Left lung (tissue), 10 donors: ENCODE results near the gene SLFN5. TPM values are rescaled to one million over a fixed set of nuclear protein-coding genes. Genes with fewer than 3 reads are reported as not detected.
A peak's percentile ranks its signal among the peaks of the same experiment; 100 is the strongest.

ENCODE experiments used
- ATAC-seq: fragments of 200-7000 bp; cut with Tn5 transposase; one replicate; pipeline ENCODE4 v1.9.1; 2020; ENCODE audit warnings: moderate library complexity
- DNase-seq, 4 donors: peaks; one replicate each; pipeline ENCODE4 v3.0.0-alpha.2; 2013 to 2020
- H3K27ac ChIP-seq, 2 donors: fragments of 200-600 bp; sonication (generic) in 1 of 2; one replicate each; pipeline versions ENCODE4 v1.5.0 to v1.8.0; 2020 to 2021
- H3K27me3 ChIP-seq, 2 donors: fragments of 200-600 bp; sonication (generic) in 1 of 2; one replicate each; pipeline versions ENCODE4 v1.5.0 to v1.8.0; 2020 to 2021
- H3K36me3 ChIP-seq, 2 donors: fragments of 200-600 bp; sonication (generic) in 1 of 2; one replicate each; pipeline versions ENCODE4 v1.5.0 to v1.8.0; 2020 to 2021
- H3K4me1 ChIP-seq, 2 donors: fragments of 200-600 bp; one replicate each; pipeline ENCODE4 v1.8.0; 2021
- H3K4me3 ChIP-seq, 2 donors: fragments of 200-600 bp; sonication (generic) in 1 of 2; one replicate each; pipeline versions ENCODE4 v1.5.0 to v1.8.0; 2020 to 2021; ENCODE audit warnings: mild to moderate bottlenecking in 1 of 2
- H3K9me3 ChIP-seq, 2 donors: fragments of 200-600 bp; sonication (generic) in 1 of 2; one replicate each; pipeline versions ENCODE4 v1.5.0 to v1.8.0; 2020 to 2021
- CTCF ChIP-seq, 2 donors: fragments of 200-600 bp; sonication (generic) in 1 of 2; IDR thresholded peaks; one replicate each; pipeline versions ENCODE4 v1.5.0 to v1.8.0; 2021; ENCODE audit warnings: antibody characterized with exemption in 2 of 2
- intact Hi-C, 2 donors: fragments of 100-400 bp; cut with DNase I; formaldehyde crosslinking; loops; one replicate each; pipeline versions ENCODE4 v1.11.2 to v1.14.2; 2022
- polyA plus RNA-seq, 6 donors: library from polyadenylated mRNA; unstranded; fragments of 120-200 nt; gene quantifications; one replicate each; pipeline ENCODE4 v1.2.1, GENCODE V29; 2013; ENCODE audit not compliant: insufficient read length in 6 of 6
- total RNA-seq, 2 donors: library from RNA; stranded (reverse); fragmentation: NEBNext Ultra II Directional; extraction: Animal tissue kit (Norgen Biotek cat#: 25700); gene quantifications; one replicate each; pipeline ENCODE4 v1.2.1, GENCODE V29; 2021
- donor health status: DM: no; HTN: yes; CAD: no.
- donor health status: DM: no; HTN: no; CAD: no.

The SLFN5 gene
- total and polyA plus RNA-seq, 8 donors = 20.8 to 67.5 (median 22.8) TPM

GRCh38 chr17:35244341-35245195, 1.7 kb downstream of the SLFN5 start:
- Histone ChIP-seq H3K4me1 (peaks cover 11 to 60% of the 10 kb centered on the region in 2 donors), H3K9me3 (no peaks in the 10 kb centered on the region), H3K4me3 (peak overlapping the region; percentile 54 to 85), H3K36me3 (peaks cover 0 to 10% of the 10 kb centered on the region in 2 donors), H3K27me3 (no peaks in the 10 kb centered on the region), H3K27ac (peak overlapping the region; percentile 94 to 96)
- intact Hi-C loops = no loop called here
- DNase-seq (peak in 3 of 4 donors; percentile 64 to 90 (median 81)), ATAC-seq (peak; percentile 1)
- no peak for TF ChIP-seq CTCF (IDR thresholded peaks at IDR 0.05)

- TF ChIP-seq CTCF (IDR thresholded peaks at IDR 0.05) = no peak
- Histone ChIP-seq H3K9me3 (no peaks in the 10 kb centered on the region), H3K4me1 (peaks cover 11 to 58% of the 10 kb centered on the region in 2 donors), H3K27me3 (no peaks in the 10 kb centered on the region), H3K36me3 (peaks cover 0 to 10% of the 10 kb centered on the region in 2 donors), H3K4me3 (peak overlapping the region in 1 of 2 donors; percentile 85), H3K27ac (peak overlapping the region in 1 of 2 donors; percentile 96)
- intact Hi-C loops = no loop called here
- DNase-seq = no peak
- no peak for ATAC-seq
These were observed 2.3 kb downstream of the SLFN5 start for GRCh38 chr17:35245196-35245486.

- no peak for TF ChIP-seq CTCF (IDR thresholded peaks at IDR 0.05)
- H3K27me3 ChIP-seq = no peaks in the 10 kb centered on the region
- H3K9me3 ChIP-seq = no peaks in the 10 kb centered on the region
- H3K4me1 ChIP-seq = peaks cover 13 to 78% of the 10 kb centered on the region in 2 donors
- no peak overlapping the region for H3K4me3 ChIP-seq
- intact Hi-C loops = no loop called here
- peak overlapping the region in 1 of 2 donors; percentile 57 for H3K27ac ChIP-seq
- ATAC-seq (peak; percentile 7), DNase-seq (peak in 1 of 4 donors; percentile 44)
- peaks cover 0 to 4% of the 10 kb centered on the region in 2 donors for H3K36me3 ChIP-seq
These were observed 9.8 kb downstream of the SLFN5 start for GRCh38 chr17:35252651-35253050.

- Histone ChIP-seq H3K27me3 (no peaks in the 10 kb centered on the region), H3K27ac (peak overlapping the region; percentile 59 to 76), H3K9me3 (no peaks in the 10 kb centered on the region), H3K4me3 (no peak overlapping the region), H3K4me1 (peaks cover 16 to 82% of the 10 kb centered on the region in 2 donors), H3K36me3 (peaks cover 0 to 10% of the 10 kb centered on the region in 2 donors)
- DNase-seq (peak in 3 of 4 donors; percentile 54 to 89 (median 74)), ATAC-seq (peak; percentile 88)
- no peak for TF ChIP-seq CTCF (IDR thresholded peaks at IDR 0.05)
- intact Hi-C loops = no loop called here
These were observed 11.4 kb downstream of the SLFN5 start for GRCh38 chr17:35254107-35254773.

- intact Hi-C loops = no loop called here
- TF ChIP-seq CTCF (IDR thresholded peaks at IDR 0.05) = no peak
- Histone ChIP-seq H3K4me1 (peaks cover 16 to 77% of the 10 kb centered on the region in 2 donors), H3K27ac (peak overlapping the region in 1 of 2 donors; percentile 59), H3K9me3 (no peaks in the 10 kb centered on the region), H3K4me3 (no peak overlapping the region), H3K36me3 (peaks cover 0 to 21% of the 10 kb centered on the region in 2 donors), H3K27me3 (no peaks in the 10 kb centered on the region)
- ATAC-seq = no peak
- no peak for DNase-seq
These were observed 12.4 kb downstream of the SLFN5 start for GRCh38 chr17:35255316-35255715.
